ENCODE results near the gene MYL7. TPM values are rescaled to one million over a fixed set of nuclear protein-coding genes. Genes with fewer than 3 reads are reported as not detected.

The MYL7 gene
- polyA plus RNA-seq, 1 of the 3 experiments (the other 2 are of a cell fraction): not detected

DNA sequence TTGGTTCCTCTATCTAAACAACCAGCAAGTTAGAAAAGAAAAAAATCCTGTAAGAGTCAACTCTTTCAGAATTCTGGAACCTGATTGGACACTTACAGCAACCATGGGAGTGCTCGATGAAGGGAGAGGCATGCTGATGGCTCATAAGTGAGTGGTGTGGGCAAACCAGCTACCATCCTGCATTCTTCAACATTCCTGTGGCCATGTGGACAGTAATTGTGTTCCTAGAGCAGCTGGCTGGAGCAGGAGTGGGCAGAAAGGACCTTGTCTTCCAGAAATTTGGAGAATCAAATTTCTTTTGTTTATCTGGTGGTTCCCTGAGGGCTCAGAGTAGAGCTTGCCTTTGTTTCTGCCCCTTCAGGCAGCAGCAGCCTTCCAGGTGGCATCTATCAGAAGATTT is 22.5 kb upstream of the MYL7 start (continued):
- TF ChIP-seq, protein P1, sequence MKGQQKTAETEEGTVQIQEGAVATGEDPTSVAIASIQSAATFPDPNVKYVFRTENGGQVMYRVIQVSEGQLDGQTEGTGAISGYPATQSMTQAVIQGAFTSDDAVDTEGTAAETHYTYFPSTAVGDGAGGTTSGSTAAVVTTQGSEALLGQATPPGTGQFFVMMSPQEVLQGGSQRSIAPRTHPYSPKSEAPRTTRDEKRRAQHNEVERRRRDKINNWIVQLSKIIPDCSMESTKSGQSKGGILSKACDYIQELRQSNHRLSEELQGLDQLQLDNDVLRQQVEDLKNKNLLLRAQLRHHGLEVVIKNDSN (IDR thresholded peaks at IDR 0.05; ENCODE audit: borderline replicate concordance, low read depth): peak; percentile 24; the same call in 1 of the 2 replicates
- TF ChIP-seq TAF1 (IDR thresholded peaks at IDR 0.05; ENCODE audit: borderline replicate concordance, low read depth, low read length): 0 out of 2 replicates have a peak, but pooled peaks have one; percentile 18
- TF ChIP-seq CHD2 (IDR thresholded peaks at IDR 0.05; ENCODE audit: low read length, partially characterized antibody): no peak
- TF ChIP-seq, protein P2, sequence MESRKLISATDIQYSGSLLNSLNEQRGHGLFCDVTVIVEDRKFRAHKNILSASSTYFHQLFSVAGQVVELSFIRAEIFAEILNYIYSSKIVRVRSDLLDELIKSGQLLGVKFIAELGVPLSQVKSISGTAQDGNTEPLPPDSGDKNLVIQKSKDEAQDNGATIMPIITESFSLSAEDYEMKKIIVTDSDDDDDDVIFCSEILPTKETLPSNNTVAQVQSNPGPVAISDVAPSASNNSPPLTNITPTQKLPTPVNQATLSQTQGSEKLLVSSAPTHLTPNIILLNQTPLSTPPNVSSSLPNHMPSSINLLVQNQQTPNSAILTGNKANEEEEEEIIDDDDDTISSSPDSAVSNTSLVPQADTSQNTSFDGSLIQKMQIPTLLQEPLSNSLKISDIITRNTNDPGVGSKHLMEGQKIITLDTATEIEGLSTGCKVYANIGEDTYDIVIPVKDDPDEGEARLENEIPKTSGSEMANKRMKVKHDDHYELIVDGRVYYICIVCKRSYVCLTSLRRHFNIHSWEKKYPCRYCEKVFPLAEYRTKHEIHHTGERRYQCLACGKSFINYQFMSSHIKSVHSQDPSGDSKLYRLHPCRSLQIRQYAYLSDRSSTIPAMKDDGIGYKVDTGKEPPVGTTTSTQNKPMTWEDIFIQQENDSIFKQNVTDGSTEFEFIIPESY (IDR thresholded peaks at IDR 0.05; ENCODE audit: borderline replicate concordance, low read depth): no peak
- TF ChIP-seq POLR2AphosphoS5 (IDR thresholded peaks at IDR 0.05; ENCODE audit: low read depth, low read length): no peak
- TF ChIP-seq YY1 (IDR thresholded peaks at IDR 0.05; ENCODE audit: low read depth): no peak
- TF ChIP-seq RCOR1 (IDR thresholded peaks at IDR 0.05; ENCODE audit: low read length): no peak
- no peak for TF ChIP-seq FOSL2 (IDR thresholded peaks at IDR 0.05; ENCODE audit: borderline replicate concordance, low read depth)

DNA sequence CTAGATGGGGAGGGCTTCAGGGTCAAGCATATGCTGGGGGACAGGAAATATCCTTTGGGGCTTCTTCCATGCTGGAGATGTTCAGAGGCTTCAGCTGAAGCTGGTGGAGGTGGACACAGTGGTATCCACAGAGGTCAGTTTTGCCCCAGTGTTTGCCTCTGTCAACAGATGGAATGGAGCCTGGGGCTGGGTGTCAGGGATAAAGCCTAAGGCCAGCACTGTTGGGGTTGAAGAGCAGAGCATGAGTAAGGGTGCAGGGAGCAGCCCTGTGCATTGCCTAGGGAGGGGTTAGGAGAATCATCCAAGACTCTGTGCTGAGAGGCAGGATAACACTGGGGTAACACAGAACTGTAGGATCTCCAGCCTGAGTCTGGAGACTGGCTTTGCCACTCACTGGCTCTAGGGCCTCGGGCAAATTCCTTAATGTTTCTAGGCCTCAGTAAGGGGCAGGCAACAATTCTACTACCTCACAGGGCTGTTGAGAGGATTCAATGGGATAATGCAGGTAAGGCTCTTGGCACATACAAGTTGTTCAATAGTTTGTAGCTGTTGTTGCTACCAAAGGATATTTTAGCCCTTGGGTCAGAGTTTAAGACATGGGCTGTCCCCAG is 21.8 kb upstream of the MYL7 start:
- Histone ChIP-seq H3K4me1 (ENCODE audit: control insufficient read depth in 1 of 2, insufficient read depth in 2 of 2, low read depth in 1 of 2, low read length in 1 of 2) (peaks cover 0 to 16% of the 10 kb centered on the region in 2 experiments; a peak in 3 of 4 replicates), H3K4me2 (peak overlapping the region; percentile 13; the same call in 1 of the 2 replicates), H3K9me2 (no peaks in the 10 kb centered on the region), H2AFZ (ENCODE audit: low read depth) (peak overlapping the region; percentile 39; the same call in 1 of the 2 replicates), H3K36me3 (replicated peaks in 1 of 2; ENCODE audit: control insufficient read depth in 1 of 2, insufficient read depth in 2 of 2, low read length in 1 of 2) (no peaks in the 10 kb centered on the region), H3F3A (replicated peaks; ENCODE audit: insufficient read depth) (peaks cover 3% of the 10 kb centered on the region), H3K79me2 (ENCODE audit: insufficient read depth) (no peaks in the 10 kb centered on the region), H3K4me3 (ENCODE audit: low read depth in 2 of 2, low read length in 1 of 2) (no peak overlapping the region), H3K9me3 (no peaks in the 10 kb centered on the region), H4K20me1 (ENCODE audit: insufficient read depth) (no peaks in the 10 kb centered on the region), H3K9ac (no peak overlapping the region), H3K27ac (ENCODE audit: low read depth in 2 of 2, low read length in 1 of 2) (peak overlapping the region in 1 of 2 experiments; percentile 67; a peak in 1 of 4 replicates), H3K27me3 (ENCODE audit: insufficient read depth) (peaks cover 5% of the 10 kb centered on the region; the same call in 1 of the 2 replicates)
- no peak for DNase-seq
- 33% methylated on average over 1 of the region's 1 CpG for WGBS (ENCODE audit: low lambda C conversion rate)
- POLR2A ChIA-PET: no interaction called here
- TF ChIP-seq FOXJ3 (CRISPR knock-in tag; IDR thresholded peaks at IDR 0.05) (no peak), YY1 (IDR thresholded peaks at IDR 0.05; ENCODE audit: low read depth) (no peak), MXI1 (IDR thresholded peaks at IDR 0.05; ENCODE audit: low read depth, low read length) (no peak), RCOR1 (IDR thresholded peaks at IDR 0.05; ENCODE audit: low read length) (no peak), JUND (IDR thresholded peaks at IDR 0.05) (no peak), RXRA (IDR thresholded peaks at IDR 0.05; ENCODE audit: borderline replicate concordance, low read depth) (no peak), GABPA (IDR thresholded peaks at IDR 0.05; ENCODE audit: low read depth) (no peak), CHD2 (IDR thresholded peaks at IDR 0.05; ENCODE audit: low read length, partially characterized antibody) (no peak), RFX5 (IDR thresholded peaks at IDR 0.05; ENCODE audit: low read length) (no peak), SIN3A (IDR thresholded peaks at IDR 0.05; ENCODE audit: borderline replicate concordance, low read depth, low read length) (no peak), FOSL2 (IDR thresholded peaks at IDR 0.05; ENCODE audit: borderline replicate concordance, low read depth) (no peak), EZH2phosphoT487 (IDR thresholded peaks at IDR 0.05; ENCODE audit: borderline replicate concordance, low read depth) (no peak), GATA2 (CRISPR knock-in tag; IDR thresholded peaks at IDR 0.05) (no peak)
- TF ChIP-seq, protein P3, sequence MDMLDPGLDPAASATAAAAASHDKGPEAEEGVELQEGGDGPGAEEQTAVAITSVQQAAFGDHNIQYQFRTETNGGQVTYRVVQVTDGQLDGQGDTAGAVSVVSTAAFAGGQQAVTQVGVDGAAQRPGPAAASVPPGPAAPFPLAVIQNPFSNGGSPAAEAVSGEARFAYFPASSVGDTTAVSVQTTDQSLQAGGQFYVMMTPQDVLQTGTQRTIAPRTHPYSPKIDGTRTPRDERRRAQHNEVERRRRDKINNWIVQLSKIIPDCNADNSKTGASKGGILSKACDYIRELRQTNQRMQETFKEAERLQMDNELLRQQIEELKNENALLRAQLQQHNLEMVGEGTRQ (IDR thresholded peaks at IDR 0.05; ENCODE audit: borderline replicate concordance, low read depth, low read length): no peak
- TF ChIP-seq, protein P4, sequence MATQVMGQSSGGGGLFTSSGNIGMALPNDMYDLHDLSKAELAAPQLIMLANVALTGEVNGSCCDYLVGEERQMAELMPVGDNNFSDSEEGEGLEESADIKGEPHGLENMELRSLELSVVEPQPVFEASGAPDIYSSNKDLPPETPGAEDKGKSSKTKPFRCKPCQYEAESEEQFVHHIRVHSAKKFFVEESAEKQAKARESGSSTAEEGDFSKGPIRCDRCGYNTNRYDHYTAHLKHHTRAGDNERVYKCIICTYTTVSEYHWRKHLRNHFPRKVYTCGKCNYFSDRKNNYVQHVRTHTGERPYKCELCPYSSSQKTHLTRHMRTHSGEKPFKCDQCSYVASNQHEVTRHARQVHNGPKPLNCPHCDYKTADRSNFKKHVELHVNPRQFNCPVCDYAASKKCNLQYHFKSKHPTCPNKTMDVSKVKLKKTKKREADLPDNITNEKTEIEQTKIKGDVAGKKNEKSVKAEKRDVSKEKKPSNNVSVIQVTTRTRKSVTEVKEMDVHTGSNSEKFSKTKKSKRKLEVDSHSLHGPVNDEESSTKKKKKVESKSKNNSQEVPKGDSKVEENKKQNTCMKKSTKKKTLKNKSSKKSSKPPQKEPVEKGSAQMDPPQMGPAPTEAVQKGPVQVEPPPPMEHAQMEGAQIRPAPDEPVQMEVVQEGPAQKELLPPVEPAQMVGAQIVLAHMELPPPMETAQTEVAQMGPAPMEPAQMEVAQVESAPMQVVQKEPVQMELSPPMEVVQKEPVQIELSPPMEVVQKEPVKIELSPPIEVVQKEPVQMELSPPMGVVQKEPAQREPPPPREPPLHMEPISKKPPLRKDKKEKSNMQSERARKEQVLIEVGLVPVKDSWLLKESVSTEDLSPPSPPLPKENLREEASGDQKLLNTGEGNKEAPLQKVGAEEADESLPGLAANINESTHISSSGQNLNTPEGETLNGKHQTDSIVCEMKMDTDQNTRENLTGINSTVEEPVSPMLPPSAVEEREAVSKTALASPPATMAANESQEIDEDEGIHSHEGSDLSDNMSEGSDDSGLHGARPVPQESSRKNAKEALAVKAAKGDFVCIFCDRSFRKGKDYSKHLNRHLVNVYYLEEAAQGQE (IDR thresholded peaks at IDR 0.05; ENCODE audit: low read depth, low read length): no peak
- TF ChIP-seq, protein P5, sequence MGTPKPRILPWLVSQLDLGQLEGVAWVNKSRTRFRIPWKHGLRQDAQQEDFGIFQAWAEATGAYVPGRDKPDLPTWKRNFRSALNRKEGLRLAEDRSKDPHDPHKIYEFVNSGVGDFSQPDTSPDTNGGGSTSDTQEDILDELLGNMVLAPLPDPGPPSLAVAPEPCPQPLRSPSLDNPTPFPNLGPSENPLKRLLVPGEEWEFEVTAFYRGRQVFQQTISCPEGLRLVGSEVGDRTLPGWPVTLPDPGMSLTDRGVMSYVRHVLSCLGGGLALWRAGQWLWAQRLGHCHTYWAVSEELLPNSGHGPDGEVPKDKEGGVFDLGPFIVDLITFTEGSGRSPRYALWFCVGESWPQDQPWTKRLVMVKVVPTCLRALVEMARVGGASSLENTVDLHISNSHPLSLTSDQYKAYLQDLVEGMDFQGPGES (IDR thresholded peaks at IDR 0.05; ENCODE audit: low read depth, low read length): no peak
- CTCF ChIA-PET: interaction anchor here (0.7 to 1.4 kb wide), 6 partner anchors 10 to 90 kb away, joined by 3 to 5 read pairs (median 4); partner anchors contain the start of gene POLD2
